Activated gamma-delta T cell treated with anti-CD3 and anti-CD28 coated beads, Interleukin-2, amount 50 U/mL, for 16 hours (primary cell): ENCODE results near the gene GIPC2.

Experiments
- DNase-seq: peaks from one replicate; pipeline ENCODE4 v3.0.0-alpha.2; 2020; ENCODE audit warnings: low read depth

Gene GIPC2

GRCh38 chr1:78145105-78145580 is 99.4 kb downstream of the GIPC2 start:
- DNase-seq = no peak

GRCh38 chr1:78146205-78146771 is 100.5 kb downstream of the GIPC2 start:
- no peak for DNase-seq

- DNase-seq = no peak
Measured at GRCh38 chr1:78147031-78147430, 101.3 kb downstream of the GIPC2 start.

- DNase-seq = no peak
Measured at GRCh38 chr1:78153092-78153736, 107.4 kb downstream of the GIPC2 start.

- DNase-seq = no peak
Measured at GRCh38 chr1:78155121-78155520, 109.4 kb downstream of the GIPC2 start.

GRCh38 chr1:78156805-78157521 is 111.2 kb downstream of the GIPC2 start:
- DNase-seq = no peak

- no peak for DNase-seq
Measured at GRCh38 chr1:78165816-78166215, 120.0 kb downstream of the GIPC2 start.

- DNase-seq = no peak
Measured at GRCh38 chr1:78168306-78168705, 122.5 kb downstream of the GIPC2 start.

- no peak for DNase-seq
Measured at GRCh38 chr1:78170859-78171258, 125.1 kb downstream of the GIPC2 start.

- DNase-seq = no peak
Measured at GRCh38 chr1:78171736-78172590, 126.2 kb downstream of the GIPC2 start.

- no peak for DNase-seq
Measured at GRCh38 chr1:78176448-78176847, 130.7 kb downstream of the GIPC2 start.

- no peak for DNase-seq
Measured at GRCh38 chr1:78177708-78178270, 132.0 kb downstream of the GIPC2 start.

GRCh38 chr1:78178816-78179215 is 133.1 kb downstream of the GIPC2 start:
- DNase-seq = no peak

GRCh38 chr1:78184460-78185072 is 138.8 kb downstream of the GIPC2 start:
- no peak for DNase-seq
